Measurements from ENCODE around the gene PALMD. TPM values are rescaled to one million over a fixed set of nuclear protein-coding genes. Genes with fewer than 3 reads are reported as not detected.

The PALMD gene
- total RNA-seq, 2 experiments from 2014 or later, result not detected

DNA sequence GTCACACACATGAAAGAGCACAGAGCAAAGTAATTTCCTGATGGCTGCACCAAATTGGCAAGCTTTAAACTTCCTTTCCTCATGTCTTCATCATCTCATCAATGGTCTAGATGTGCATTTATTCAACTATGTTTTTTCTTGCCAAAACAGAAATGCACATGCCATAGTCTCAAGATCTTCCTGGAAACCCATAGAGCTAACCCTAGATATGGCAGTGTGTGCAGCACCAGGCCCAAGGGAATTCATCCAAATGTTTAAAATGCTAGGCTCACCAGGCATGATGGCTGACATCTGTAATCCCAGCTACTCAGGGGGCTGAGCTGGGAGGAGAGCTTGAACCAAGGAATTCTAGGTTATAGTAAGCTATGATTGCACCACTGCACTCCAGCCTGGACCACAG is 31.2 kb upstream of the PALMD start:
- H3K36me3 Mint-ChIP-seq, result no peaks in the 10 kb centered on the region
- H3K4me1 Mint-ChIP-seq, result no peaks in the 10 kb centered on the region
- POLR2A ChIA-PET, result no interaction called here
- ATAC-seq (ENCODE audit: low read depth) (no peak), DNase-seq (no peak)
- H3K9me3 Mint-ChIP-seq, result no peaks in the 10 kb centered on the region
- H3K27me3 Mint-ChIP-seq, result peaks cover 3% of the 10 kb centered on the region
- no peak overlapping the region for H3K4me3 Mint-ChIP-seq
- H3K27ac Mint-ChIP-seq, result no peak overlapping the region

- peaks cover 3% of the 10 kb centered on the region for H3K27me3 Mint-ChIP-seq
Observed at GRCh38 chr1:99619583-99619982, 26.3 kb upstream of the PALMD start.

GRCh38 chr1:99621340-99621901 is 24.5 kb upstream of the PALMD start:
- POLR2A ChIA-PET, result no interaction called here
- DNase-seq (no peak), ATAC-seq (ENCODE audit: low read depth) (no peak)
- H3K27me3 Mint-ChIP-seq, result no peaks in the 10 kb centered on the region
- no peaks in the 10 kb centered on the region for H3K9me3 Mint-ChIP-seq
- H3K4me3 Mint-ChIP-seq, result no peak overlapping the region
- H3K36me3 Mint-ChIP-seq, result no peaks in the 10 kb centered on the region
- H3K27ac Mint-ChIP-seq, result no peak overlapping the region
- no peaks in the 10 kb centered on the region for H3K4me1 Mint-ChIP-seq

More at GRCh38 chr1:99619583-99619982, 26.3 kb upstream of the PALMD start:
- DNase-seq (no peak), ATAC-seq (ENCODE audit: low read depth) (no peak)
- Mint-ChIP-seq H3K36me3 (no peaks in the 10 kb centered on the region), H3K9me3 (no peaks in the 10 kb centered on the region), H3K27ac (no peak overlapping the region), H3K4me1 (no peaks in the 10 kb centered on the region), H3K4me3 (no peak overlapping the region)
- POLR2A ChIA-PET, result no interaction called here

DNA sequence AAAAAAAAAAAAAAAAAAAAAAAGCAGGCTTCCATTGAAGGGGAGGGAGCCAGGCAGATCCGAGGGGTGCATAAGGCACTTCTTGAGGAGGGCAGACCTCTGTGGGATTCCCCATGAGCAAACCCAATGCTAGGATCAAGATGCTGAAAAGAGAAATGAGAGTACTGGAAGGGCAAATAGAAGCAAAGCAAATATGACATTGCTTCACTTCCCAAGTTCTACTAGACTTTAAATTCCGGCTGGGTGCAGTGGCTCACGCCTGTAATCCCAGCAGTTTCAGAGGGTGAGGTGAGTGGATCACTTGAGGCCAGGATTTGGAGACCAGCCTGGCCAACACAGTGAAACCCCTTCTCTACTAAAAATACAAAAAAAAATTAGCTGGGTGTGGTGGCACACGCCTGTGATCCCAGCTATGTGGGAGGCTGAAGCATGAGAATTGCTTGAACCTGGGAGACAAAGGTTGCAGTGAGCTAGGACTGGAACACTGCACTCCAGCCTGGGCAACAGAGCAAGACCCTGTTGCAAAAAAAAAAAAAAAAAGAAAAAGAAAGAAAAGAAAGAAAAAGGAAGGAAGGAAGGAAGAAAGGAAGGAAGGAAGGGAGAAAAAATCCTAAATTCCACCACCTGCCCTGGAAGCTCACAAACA is 23.1 kb upstream of the PALMD start:
- ATAC-seq (ENCODE audit: low read depth), result no peak
- no peaks in the 10 kb centered on the region for H3K9me3 Mint-ChIP-seq
- POLR2A ChIA-PET, result no interaction called here

GRCh38 chr1:99623554-99623953 is 22.4 kb upstream of the PALMD start:
- H3K36me3 Mint-ChIP-seq, result no peaks in the 10 kb centered on the region
- no peaks in the 10 kb centered on the region for H3K9me3 Mint-ChIP-seq
- H3K27ac Mint-ChIP-seq, result no peak overlapping the region
- no peak overlapping the region for H3K4me3 Mint-ChIP-seq
- no peaks in the 10 kb centered on the region for H3K4me1 Mint-ChIP-seq
- POLR2A ChIA-PET, result no interaction called here
- H3K27me3 Mint-ChIP-seq, result no peaks in the 10 kb centered on the region
- no peak for ATAC-seq (ENCODE audit: low read depth)
- no peak for DNase-seq

More for the DNA sequence above, 23.1 kb upstream of the PALMD start:
- H3K4me1 Mint-ChIP-seq, result no peaks in the 10 kb centered on the region
- H3K27ac Mint-ChIP-seq, result no peak overlapping the region
- H3K36me3 Mint-ChIP-seq, result no peaks in the 10 kb centered on the region
- no peaks in the 10 kb centered on the region for H3K27me3 Mint-ChIP-seq
- H3K4me3 Mint-ChIP-seq, result no peak overlapping the region
- no peak for DNase-seq

DNA sequence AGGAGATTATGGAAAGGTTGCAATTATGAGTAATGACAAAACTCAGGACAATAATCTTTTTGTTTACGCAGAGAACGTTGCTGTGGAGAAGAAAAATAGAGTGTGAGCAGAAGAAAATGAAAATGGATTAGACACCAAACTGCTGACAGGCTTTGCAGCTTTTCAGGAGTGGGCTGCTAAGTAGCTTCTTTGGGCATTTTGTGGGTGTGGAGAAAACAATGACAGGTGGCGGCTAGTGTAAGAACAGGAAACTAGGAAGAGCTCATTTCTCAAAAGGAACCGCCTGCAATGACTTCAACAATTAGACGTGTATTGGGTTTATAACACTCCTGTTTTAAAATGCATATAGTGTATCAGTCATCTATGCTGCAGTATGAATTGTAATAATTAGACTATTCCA is 18.3 kb upstream of the PALMD start:
- H3K4me3 Mint-ChIP-seq, result no peak overlapping the region
- no peaks in the 10 kb centered on the region for H3K36me3 Mint-ChIP-seq
- no peaks in the 10 kb centered on the region for H3K9me3 Mint-ChIP-seq
- H3K27ac Mint-ChIP-seq, result no peak overlapping the region
- DNase-seq (no peak), ATAC-seq (ENCODE audit: low read depth) (no peak)
- H3K4me1 Mint-ChIP-seq, result no peaks in the 10 kb centered on the region
- POLR2A ChIA-PET, result no interaction called here
- H3K27me3 Mint-ChIP-seq, result no peaks in the 10 kb centered on the region

GRCh38 chr1:99629164-99629563 is 16.7 kb upstream of the PALMD start:
- H3K4me1 Mint-ChIP-seq, result no peaks in the 10 kb centered on the region
- DNase-seq, result no peak
- no peak overlapping the region for H3K4me3 Mint-ChIP-seq
- H3K27me3 Mint-ChIP-seq, result peaks cover 1% of the 10 kb centered on the region
- no peaks in the 10 kb centered on the region for H3K36me3 Mint-ChIP-seq
- ATAC-seq (ENCODE audit: low read depth), result no peak
- H3K27ac Mint-ChIP-seq, result no peak overlapping the region
- POLR2A ChIA-PET, result interaction anchor here (0.6 kb wide), 1 partner anchor 16 kb away, joined by 3 read pairs; the partner anchor contains the start of gene PALMD
- H3K9me3 Mint-ChIP-seq, result no peaks in the 10 kb centered on the region

DNA sequence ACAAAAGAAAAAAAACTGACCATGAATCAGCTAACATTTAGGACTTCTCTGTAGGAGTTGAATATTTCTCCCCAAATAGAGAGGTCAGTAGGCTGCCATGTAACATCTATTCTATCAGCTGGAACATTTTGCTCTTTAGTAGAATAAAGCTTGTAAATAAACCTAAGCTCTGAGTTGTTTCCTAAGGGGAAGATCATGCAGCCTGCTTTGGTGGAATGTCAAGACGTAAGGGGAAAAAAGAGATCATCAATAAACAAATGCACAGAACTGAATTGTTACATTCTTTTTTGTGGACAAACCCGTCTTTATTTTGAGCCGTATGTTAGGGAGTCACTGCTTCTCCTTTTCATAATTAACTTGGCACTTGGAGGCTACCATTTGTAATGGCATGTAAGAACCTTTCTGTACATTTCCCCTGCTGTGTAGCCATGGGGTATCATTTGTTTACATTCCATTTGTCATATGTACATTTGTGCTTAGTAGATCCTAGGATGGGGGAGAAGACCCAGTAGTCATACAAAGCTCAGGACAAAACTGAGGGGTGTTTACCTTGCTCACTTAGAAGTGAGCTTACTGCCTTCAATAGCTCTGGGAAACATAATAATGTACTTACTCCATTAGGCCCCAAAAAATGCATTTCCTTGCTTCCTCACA is 10.8 kb upstream of the PALMD start:
- Mint-ChIP-seq H3K9me3 (no peaks in the 10 kb centered on the region), H3K27me3 (peaks cover 3% of the 10 kb centered on the region), H3K36me3 (no peaks in the 10 kb centered on the region), H3K27ac (no peak overlapping the region), H3K4me3 (no peak overlapping the region), H3K4me1 (peaks cover 2% of the 10 kb centered on the region)
- POLR2A ChIA-PET, result no interaction called here
- no peak for DNase-seq
- ATAC-seq (ENCODE audit: low read depth), result no peak

DNA sequence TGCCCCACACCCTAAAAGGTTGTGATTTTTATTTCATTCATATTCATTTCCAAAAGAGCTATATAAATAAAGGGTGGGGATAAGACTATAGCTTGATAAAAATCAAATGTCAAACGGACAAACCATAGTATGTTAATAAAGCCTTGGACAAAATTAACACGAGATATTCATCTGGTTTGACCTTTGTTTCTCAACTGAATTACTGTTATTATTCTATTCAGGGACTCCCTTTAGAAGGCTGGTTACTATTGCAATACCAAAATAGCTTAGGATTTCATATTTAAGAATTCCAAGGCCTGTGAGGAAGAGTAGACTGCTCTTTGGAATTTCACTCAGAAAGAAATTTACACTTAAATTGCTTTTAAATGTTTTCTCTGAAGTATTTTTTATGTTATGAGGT is 10.2 kb upstream of the PALMD start:
- no peaks in the 10 kb centered on the region for H3K36me3 Mint-ChIP-seq
- ATAC-seq (ENCODE audit: low read depth) (no peak), DNase-seq (no peak)
- no peak overlapping the region for H3K27ac Mint-ChIP-seq
- H3K4me3 Mint-ChIP-seq, result no peak overlapping the region
- H3K4me1 Mint-ChIP-seq, result peaks cover 2% of the 10 kb centered on the region
- peaks cover 3% of the 10 kb centered on the region for H3K27me3 Mint-ChIP-seq
- POLR2A ChIA-PET, result no interaction called here
- H3K9me3 Mint-ChIP-seq, result no peaks in the 10 kb centered on the region

DNA sequence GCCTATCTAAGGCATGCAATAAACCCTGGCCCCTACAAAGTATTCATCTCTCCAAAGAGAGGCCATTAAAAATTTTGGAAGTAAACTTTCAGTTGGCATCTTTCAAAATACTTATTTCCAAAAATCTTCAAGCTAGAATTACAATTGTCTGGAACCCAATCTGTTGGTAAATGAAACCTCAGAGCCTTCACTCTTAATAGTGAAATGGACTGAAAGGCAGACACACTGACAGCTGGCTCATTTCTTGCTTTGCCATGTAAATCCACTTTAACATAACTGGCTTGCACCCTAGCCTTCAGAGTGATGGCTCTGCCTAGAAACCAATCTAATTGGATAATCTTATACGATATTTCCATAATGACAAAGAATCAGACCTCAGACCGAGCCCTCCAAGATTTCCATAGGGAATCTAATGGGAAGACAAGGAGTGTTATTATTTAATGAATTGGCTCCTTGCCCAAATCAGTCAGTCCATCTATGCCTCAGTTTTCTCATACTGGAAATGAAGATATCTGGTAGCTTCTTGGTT is 9.2 kb upstream of the PALMD start:
- peaks cover 2% of the 10 kb centered on the region for H3K4me1 Mint-ChIP-seq
- POLR2A ChIA-PET, result no interaction called here
- H3K27me3 Mint-ChIP-seq, result peaks cover 3% of the 10 kb centered on the region
- H3K36me3 Mint-ChIP-seq, result no peaks in the 10 kb centered on the region
- no peak for DNase-seq
- H3K27ac Mint-ChIP-seq, result no peak overlapping the region
- H3K4me3 Mint-ChIP-seq, result no peak overlapping the region
- H3K9me3 Mint-ChIP-seq, result no peaks in the 10 kb centered on the region
- no peak for ATAC-seq (ENCODE audit: low read depth)

GRCh38 chr1:99638853-99639252 is 7.1 kb upstream of the PALMD start:
- no peaks in the 10 kb centered on the region for H3K9me3 Mint-ChIP-seq
- no peak for ATAC-seq (ENCODE audit: low read depth)
- POLR2A ChIA-PET, result no interaction called here

DNA sequence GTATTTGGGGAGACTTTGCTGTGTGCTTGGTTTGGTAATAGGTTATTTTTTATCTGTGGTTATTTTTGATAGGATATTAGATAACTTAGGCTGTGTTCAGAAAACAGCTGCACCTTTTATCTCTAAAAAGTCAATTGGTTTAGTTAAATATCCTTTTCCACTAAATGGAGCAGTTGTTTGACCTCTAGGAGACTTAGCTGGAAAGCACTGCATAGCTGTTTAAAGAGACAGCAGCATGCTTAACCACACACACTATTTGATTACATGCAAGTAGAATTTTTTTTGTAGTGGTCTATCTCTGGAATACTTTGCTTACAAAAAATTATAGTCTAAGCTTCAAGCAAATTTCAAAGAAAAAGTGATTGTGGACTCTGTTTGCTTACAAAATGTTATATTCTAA is 6.5 kb upstream of the PALMD start:
- Mint-ChIP-seq H3K27me3 (no peaks in the 10 kb centered on the region), H3K4me3 (no peak overlapping the region), H3K4me1 (peaks cover 2% of the 10 kb centered on the region), H3K27ac (no peak overlapping the region), H3K36me3 (no peaks in the 10 kb centered on the region), H3K9me3 (no peaks in the 10 kb centered on the region)
- no peak for ATAC-seq (ENCODE audit: low read depth)
- no peak for DNase-seq
- POLR2A ChIA-PET, result no interaction called here

More at GRCh38 chr1:99638853-99639252, 7.1 kb upstream of the PALMD start:
- Mint-ChIP-seq H3K27me3 (peaks cover 3% of the 10 kb centered on the region), H3K27ac (no peak overlapping the region), H3K36me3 (no peaks in the 10 kb centered on the region), H3K4me3 (no peak overlapping the region), H3K4me1 (peaks cover 2% of the 10 kb centered on the region)
- DNase-seq, result no peak

DNA sequence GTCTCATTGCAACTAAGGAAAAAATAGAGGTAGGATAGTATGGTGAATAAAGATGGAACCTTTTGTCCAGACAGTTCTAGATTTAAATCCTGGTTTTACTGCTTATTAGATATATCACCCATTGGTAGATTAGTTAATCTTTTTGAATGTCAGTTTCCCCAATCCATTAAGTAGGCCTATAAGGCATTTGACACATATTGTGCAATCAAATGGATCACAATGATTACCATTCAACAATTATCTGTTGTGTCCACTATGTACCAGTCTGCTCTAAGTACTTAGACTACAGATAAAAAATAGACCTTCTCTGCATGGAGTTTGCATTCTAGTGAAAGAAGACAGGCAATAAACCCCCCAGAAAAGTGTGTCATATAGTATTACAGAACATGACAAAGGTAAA is 6.0 kb upstream of the PALMD start:
- DNase-seq, result no peak
- no peak for ATAC-seq (ENCODE audit: low read depth)
- H3K27ac Mint-ChIP-seq, result no peak overlapping the region
- H3K9me3 Mint-ChIP-seq, result no peaks in the 10 kb centered on the region
- H3K4me1 Mint-ChIP-seq, result peaks cover 2% of the 10 kb centered on the region
- H3K4me3 Mint-ChIP-seq, result no peak overlapping the region
- H3K27me3 Mint-ChIP-seq, result no peaks in the 10 kb centered on the region
- no peaks in the 10 kb centered on the region for H3K36me3 Mint-ChIP-seq
- POLR2A ChIA-PET, result no interaction called here

- H3K27me3 Mint-ChIP-seq, result peaks cover 5% of the 10 kb centered on the region
- DNase-seq, result no peak
- H3K36me3 Mint-ChIP-seq, result no peaks in the 10 kb centered on the region
- no peak for ATAC-seq (ENCODE audit: low read depth)
- no peaks in the 10 kb centered on the region for H3K9me3 Mint-ChIP-seq
- POLR2A ChIA-PET, result no interaction called here
- peaks cover 2% of the 10 kb centered on the region for H3K4me1 Mint-ChIP-seq
- H3K27ac Mint-ChIP-seq, result no peak overlapping the region
- no peak overlapping the region for H3K4me3 Mint-ChIP-seq
Observed at GRCh38 chr1:99640672-99641071, 5.2 kb upstream of the PALMD start.
